Activated CD8-positive, alpha-beta memory T cell treated with anti-CD3 and anti-CD28 coated beads for 48 hours (primary cell): ENCODE results near the gene UBE2Q2.

Experiments used
- DNase-seq, 3 experiments: peaks; one replicate each; pipeline ENCODE4 v3.0.0-alpha.2; 2020; ENCODE audit warnings: low read depth in 2 of 3, low spot score in 2 of 3

Gene UBE2Q2

DNA sequence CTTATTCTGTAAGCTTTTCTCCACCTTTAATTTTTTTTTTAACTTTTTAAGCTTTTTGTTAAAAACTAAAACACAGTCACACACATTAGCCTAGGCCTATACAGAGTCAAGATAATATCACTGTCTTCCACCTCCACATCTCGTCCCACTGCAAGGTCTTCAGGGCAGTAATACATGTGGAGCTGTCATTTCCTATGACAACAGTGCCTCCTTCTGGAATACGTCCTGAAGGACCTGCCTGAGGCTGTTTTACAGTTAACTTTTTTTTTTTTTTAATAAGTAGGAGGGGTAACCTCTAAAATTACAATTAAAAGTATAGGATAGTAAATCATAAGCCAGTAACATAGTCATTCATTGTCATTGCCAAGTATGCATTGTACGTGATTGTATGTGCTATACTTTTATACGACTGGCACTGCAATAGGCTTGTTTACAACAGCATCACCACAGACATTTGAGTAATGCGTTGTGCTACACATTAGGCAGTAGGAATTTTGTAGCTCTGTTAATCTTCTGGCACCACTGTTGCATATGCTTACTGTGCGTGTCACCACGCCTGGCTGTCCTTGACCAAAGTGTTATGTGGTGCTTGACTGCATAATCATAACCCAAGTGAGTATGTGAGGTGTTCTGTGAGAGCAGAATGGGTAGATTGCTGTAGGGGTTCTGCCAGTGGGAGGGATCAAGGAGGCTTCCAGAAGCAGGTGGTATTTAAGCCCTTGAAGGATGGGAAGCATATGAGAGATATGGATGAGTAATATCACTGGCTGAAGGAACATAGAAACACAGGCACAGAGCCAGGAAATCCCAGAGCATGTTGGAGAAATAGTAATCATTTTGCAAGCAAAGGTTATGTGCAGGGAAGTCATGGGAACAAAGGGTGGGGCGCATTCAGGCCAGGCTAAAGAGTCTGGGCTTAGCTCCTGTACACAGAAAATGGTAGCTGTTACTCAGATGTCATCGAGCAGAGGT lies 78.8 kb downstream of the UBE2Q2 start:
- no peak for DNase-seq

GRCh38 chr15:75923756-75924155 lies 80.5 kb downstream of the UBE2Q2 start:
- no peak for DNase-seq

- no peak for DNase-seq
These were observed 81.3 kb downstream of the UBE2Q2 start for GRCh38 chr15:75924576-75924975.

- DNase-seq = no peak
These were observed 82.2 kb downstream of the UBE2Q2 start for GRCh38 chr15:75925440-75925839.

- no peak for DNase-seq
These were observed 83.7 kb downstream of the UBE2Q2 start for GRCh38 chr15:75926931-75927330.

DNA sequence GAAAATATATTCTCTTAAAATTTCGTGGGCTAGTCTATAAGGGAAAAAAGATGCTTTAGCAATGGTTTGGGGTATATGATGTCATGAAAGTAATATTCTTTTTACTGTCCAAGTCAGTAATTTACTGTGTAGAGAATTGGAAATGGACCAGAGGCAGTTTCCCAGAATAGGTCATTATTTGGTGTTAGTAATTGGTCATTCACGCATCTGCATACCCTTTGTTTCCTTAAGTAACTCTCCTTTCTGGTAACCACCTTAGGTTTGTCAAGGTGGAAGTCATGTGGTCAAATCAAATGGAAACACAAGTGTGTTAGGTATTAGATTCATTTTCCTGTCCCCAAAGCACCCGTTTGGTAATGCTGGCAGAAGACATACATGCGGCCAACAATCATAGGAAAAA lies 84.4 kb downstream of the UBE2Q2 start:
- no peak for DNase-seq

DNA sequence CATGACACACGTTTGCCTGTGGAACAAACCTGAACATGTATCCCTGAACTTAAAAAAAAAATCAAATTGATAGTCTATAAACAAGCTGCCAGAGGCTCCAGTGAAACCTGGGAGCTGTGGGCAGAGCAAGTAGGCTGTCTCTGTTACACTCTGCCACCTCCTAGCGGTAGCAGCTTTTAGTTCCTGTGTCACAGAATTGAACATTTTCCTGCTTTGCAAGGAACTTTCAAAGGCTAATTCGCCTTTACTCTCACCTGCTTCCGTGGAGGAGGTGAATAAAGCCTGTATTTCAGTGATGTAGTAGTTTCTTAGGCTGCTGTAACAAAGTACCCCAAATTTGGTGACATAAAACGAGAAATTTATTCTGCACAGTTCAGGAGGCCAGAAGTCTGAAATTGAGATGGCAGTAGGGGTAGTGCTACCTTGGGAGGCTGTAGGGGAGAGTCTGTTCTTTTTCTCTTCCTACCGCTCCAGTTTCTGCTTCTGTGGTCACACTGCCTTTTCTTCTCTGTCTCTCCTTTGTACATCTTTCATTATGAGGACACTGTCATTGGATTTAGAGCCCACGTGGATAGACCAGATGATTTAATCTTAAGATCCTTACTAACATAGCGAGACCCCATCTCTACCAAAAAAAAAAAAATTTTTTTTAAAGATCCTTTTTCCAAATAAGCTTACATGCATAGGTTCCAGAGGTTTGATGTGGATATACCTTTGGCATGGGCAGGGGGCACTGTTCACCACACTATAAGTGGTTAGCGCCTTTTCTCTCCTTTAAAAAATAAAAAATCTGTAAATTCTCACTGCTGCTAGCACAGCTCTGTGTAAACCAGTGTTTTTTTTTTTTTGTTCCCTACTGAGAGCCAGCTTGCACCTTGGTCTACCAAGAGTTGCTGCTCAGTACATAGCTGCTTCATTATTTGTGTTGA lies 85.7 kb downstream of the UBE2Q2 start:
- no peak for DNase-seq

GRCh38 chr15:75929799-75930565 lies 86.7 kb downstream of the UBE2Q2 start:
- DNase-seq = no peak

DNA sequence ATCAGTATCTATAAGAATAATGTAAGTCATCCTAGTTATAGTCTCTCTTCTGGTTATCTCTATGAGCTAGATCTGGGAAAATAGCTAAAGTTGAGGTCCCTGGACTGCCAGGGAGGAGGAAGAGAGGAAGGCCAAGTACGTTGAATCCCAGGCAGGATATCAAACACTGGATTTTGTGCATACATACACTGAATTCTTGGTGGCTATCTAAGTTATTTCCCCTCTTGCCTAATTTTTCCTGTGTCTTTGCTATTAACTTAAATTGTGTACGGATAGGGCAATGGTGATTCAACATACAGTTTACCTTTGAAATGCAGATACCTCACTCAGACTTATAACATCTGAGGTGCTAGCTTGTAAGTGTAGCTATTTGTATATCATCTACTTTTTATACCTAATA lies 87.6 kb downstream of the UBE2Q2 start:
- DNase-seq = no peak

DNA sequence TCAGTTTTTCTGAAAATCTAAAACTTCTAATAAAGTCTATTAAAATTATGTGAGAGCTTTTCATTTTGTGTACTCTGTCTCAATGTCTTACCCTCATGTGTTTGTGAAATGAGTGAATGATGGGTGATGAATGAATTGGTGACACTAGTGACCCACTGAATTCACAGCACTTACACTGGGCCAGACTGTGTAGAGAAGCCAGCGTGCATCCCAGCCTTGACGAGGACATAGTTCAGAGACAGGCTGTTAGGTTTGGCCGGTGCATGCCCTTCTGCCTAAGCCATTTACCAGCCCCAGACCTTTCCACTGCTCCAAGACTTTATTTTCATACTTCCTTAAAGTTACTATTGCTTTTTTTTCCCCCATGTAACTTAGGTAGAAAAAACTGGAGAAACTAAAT lies 99.2 kb downstream of the UBE2Q2 start:
- no peak for DNase-seq

- no peak for DNase-seq
These were observed 100.0 kb downstream of the UBE2Q2 start for GRCh38 chr15:75943246-75943645.

- DNase-seq = no peak
These were observed 100.5 kb downstream of the UBE2Q2 start for GRCh38 chr15:75943713-75944215.

DNA sequence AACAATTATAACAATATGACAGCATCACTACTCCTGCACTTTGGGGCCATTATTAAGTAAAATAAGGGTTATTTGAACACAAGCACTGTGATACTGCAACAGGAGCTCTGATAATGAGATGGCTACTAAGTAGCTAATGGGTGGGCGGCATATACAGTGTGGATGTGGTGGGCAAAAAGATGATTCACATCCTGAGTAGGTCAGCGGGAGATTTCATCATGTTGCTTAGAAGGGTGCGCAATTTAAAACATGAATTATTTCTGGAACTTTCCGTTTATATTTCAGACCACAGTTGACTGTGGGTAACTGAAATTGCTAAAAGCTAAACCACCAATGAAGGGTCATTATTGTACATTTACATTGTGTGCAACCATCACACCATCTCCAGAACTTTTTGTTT lies 102.7 kb downstream of the UBE2Q2 start:
- DNase-seq = no peak

GRCh38 chr15:75947092-75947491 lies 103.8 kb downstream of the UBE2Q2 start:
- no peak for DNase-seq

- DNase-seq = no peak
These were observed 105.6 kb downstream of the UBE2Q2 start for GRCh38 chr15:75948761-75949296.
